Measurements from ENCODE around the gene ARMC3. TPM values are rescaled to one million over a fixed set of nuclear protein-coding genes. Genes with fewer than 3 reads are reported as not detected.
A peak's percentile ranks its signal among the peaks of the same experiment; 100 is the strongest.

The ARMC3 gene
- total and polyA plus RNA-seq, 9 of the 15 experiments (the other 6 are each of a cell fraction or from before 2014, with no cell fraction given) = 0.33 to 1.1 (median 0.62) TPM

DNA sequence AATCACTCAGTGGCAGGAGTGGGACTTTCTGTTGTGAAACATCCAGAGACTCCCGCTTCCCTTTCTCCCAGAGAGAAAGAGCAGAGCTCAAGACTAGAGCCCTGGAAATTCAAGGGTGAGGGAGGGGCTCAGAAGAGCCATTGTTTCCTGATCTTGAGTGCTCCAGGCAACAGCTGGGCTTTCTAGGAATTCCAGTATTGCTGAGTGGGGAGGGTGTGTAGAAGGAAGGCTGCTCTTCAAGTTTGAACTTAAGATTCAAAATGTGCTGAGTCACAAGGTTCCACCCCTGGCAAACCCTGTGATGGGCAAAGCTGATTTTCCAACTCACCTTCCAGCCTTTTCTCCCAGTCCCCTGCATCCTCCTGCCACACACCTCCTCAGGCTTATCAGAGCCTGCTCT lies 125.2 kb downstream of the ARMC3 start (continued):
- TF ChIP-seq, protein P1, sequence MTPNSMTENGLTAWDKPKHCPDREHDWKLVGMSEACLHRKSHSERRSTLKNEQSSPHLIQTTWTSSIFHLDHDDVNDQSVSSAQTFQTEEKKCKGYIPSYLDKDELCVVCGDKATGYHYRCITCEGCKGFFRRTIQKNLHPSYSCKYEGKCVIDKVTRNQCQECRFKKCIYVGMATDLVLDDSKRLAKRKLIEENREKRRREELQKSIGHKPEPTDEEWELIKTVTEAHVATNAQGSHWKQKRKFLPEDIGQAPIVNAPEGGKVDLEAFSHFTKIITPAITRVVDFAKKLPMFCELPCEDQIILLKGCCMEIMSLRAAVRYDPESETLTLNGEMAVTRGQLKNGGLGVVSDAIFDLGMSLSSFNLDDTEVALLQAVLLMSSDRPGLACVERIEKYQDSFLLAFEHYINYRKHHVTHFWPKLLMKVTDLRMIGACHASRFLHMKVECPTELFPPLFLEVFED (CRISPR knock-in tag; conservative IDR thresholded peaks at IDR 0.05) = no peak
- peak; percentile 9; the same call in 1 of the 2 replicates for TF ChIP-seq POLR2H (tag; IDR thresholded peaks at IDR 0.05; ENCODE audit: low read depth)
- TF ChIP-seq, protein P2, sequence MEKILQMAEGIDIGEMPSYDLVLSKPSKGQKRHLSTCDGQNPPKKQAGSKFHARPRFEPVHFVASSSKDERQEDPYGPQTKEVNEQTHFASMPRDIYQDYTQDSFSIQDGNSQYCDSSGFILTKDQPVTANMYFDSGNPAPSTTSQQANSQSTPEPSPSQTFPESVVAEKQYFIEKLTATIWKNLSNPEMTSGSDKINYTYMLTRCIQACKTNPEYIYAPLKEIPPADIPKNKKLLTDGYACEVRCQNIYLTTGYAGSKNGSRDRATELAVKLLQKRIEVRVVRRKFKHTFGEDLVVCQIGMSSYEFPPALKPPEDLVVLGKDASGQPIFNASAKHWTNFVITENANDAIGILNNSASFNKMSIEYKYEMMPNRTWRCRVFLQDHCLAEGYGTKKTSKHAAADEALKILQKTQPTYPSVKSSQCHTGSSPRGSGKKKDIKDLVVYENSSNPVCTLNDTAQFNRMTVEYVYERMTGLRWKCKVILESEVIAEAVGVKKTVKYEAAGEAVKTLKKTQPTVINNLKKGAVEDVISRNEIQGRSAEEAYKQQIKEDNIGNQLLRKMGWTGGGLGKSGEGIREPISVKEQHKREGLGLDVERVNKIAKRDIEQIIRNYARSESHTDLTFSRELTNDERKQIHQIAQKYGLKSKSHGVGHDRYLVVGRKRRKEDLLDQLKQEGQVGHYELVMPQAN (IDR thresholded peaks at IDR 0.05; ENCODE audit: borderline replicate concordance) = no peak
- peak; percentile 70 for TF ChIP-seq MYBL2 (IDR thresholded peaks at IDR 0.05; ENCODE audit: low read depth)
- no peak for TF ChIP-seq MYBL2 (CRISPR knock-in tag; IDR thresholded peaks at IDR 0.05; ENCODE audit: borderline replicate concordance)
- TF ChIP-seq ZNF780A (CRISPR knock-in tag; IDR thresholded peaks at IDR 0.05) = no peak
- TF ChIP-seq RBM22 (IDR thresholded peaks at IDR 0.05; ENCODE audit: low read depth, low read length, poor library complexity, severe bottlenecking) = no peak
- no peak for TF ChIP-seq POLR2G (IDR thresholded peaks at IDR 0.05; ENCODE audit: low read depth, low read length)
- no peak for TF ChIP-seq ZNF764 (CRISPR knock-in tag; IDR thresholded peaks at IDR 0.05; ENCODE audit: low read depth)
- no peak for TF ChIP-seq HDAC3 (IDR thresholded peaks at IDR 0.05; ENCODE audit: borderline replicate concordance, partially characterized antibody)
- TF ChIP-seq ZNF766 (CRISPR knock-in tag; conservative IDR thresholded peaks at IDR 0.05) = no peak
- no peak for TF ChIP-seq CREB1 (IDR thresholded peaks at IDR 0.05)
- TF ChIP-seq CREB1 (CRISPR knock-in tag; IDR thresholded peaks at IDR 0.05) = no peak
- TF ChIP-seq CREBBP (IDR thresholded peaks at IDR 0.05; ENCODE audit: low read depth, low read length) = no peak
- TF ChIP-seq, protein P3, sequence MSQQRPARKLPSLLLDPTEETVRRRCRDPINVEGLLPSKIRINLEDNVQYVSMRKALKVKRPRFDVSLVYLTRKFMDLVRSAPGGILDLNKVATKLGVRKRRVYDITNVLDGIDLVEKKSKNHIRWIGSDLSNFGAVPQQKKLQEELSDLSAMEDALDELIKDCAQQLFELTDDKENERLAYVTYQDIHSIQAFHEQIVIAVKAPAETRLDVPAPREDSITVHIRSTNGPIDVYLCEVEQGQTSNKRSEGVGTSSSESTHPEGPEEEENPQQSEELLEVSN (IDR thresholded peaks at IDR 0.05; ENCODE audit: borderline replicate concordance in 1 of 2, extremely low read depth in 1 of 2, insufficient read depth in 1 of 2, insufficient read length in 1 of 2, low read depth in 1 of 2, low read length in 1 of 2, poor library complexity in 1 of 2, severe bottlenecking in 1 of 2) = no peak
- peak; percentile 98 for TF ChIP-seq ZNF316 (IDR thresholded peaks at IDR 0.05)
- no peak for TF ChIP-seq ZNF436 (CRISPR knock-in tag; IDR thresholded peaks at IDR 0.05)
- peak; percentile 94 for TF ChIP-seq BACH1 (tag; IDR thresholded peaks at IDR 0.05)
- no peak for TF ChIP-seq SP1 (CRISPR knock-in tag; IDR thresholded peaks at IDR 0.05)
- TF ChIP-seq, protein P4, sequence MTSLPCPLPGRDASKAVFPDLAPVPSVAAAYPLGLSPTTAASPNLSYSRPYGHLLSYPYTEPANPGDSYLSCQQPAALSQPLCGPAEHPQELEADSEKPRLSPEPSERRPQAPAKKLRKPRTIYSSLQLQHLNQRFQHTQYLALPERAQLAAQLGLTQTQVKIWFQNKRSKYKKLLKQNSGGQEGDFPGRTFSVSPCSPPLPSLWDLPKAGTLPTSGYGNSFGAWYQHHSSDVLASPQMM (CRISPR knock-in tag; IDR thresholded peaks at IDR 0.05) = no peak
- TF ChIP-seq TFAM (CRISPR knock-in tag; conservative IDR thresholded peaks at IDR 0.05) = no peak
- TF ChIP-seq, protein P5, sequence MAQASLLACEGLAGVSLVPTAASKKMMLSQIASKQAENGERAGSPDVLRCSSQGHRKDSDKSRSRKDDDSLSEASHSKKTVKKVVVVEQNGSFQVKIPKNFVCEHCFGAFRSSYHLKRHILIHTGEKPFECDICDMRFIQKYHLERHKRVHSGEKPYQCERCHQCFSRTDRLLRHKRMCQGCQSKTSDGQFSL (CRISPR knock-in tag; IDR thresholded peaks at IDR 0.05) = no peak
- TF ChIP-seq, protein P5 (tag; IDR thresholded peaks at IDR 0.05) = no peak

Data from K562 (cell line).